NT2/D1 (cell line): Measurements from ENCODE around the gene ECSCR.
A peak's percentile ranks its signal among the peaks of the same experiment; 100 is the strongest.

ENCODE experiments used
- DNase-seq: peaks from one replicate; pipeline ENCODE4 v3.0.0-alpha.2; 2011; ENCODE audit warnings: low read depth, low spot score
- H3K27me3 ChIP-seq: 2 replicates; pipeline ENCODE4 v1.6.0; 2011; ENCODE audit warnings: mild to moderate bottlenecking; ENCODE audit not compliant: insufficient read length, insufficient read depth
- H3K36me3 ChIP-seq: 2 replicates; pipeline ENCODE4 v1.6.1; 2011; ENCODE audit warnings: mild to moderate bottlenecking, low read length, mixed read lengths; ENCODE audit not compliant: insufficient read depth, insufficient read length
- H3K4me1 ChIP-seq: 2 replicates; pipeline ENCODE4 v1.5.1; 2011; ENCODE audit not compliant: insufficient read depth, insufficient read length
- H3K4me3 ChIP-seq: 2 replicates; pipeline ENCODE4 v1.5.1; 2011; ENCODE audit warnings: low read depth; ENCODE audit not compliant: insufficient read length
- H3K9ac ChIP-seq: 2 replicates; pipeline ENCODE4 v1.6.0; 2011; ENCODE audit warnings: low read depth; ENCODE audit not compliant: insufficient read length
- H3K9me3 ChIP-seq: 2 replicates; pipeline ENCODE4 v1.5.1; 2011; ENCODE audit warnings: mild to moderate bottlenecking, low read length; ENCODE audit not compliant: insufficient read depth
- SUZ12 ChIP-seq: IDR thresholded peaks from 2 replicates; pipeline ENCODE4 v1.6.1; 2011; ENCODE audit not compliant: insufficient read length, insufficient read depth; ENCODE audit errors: extremely low read depth
- YY1 ChIP-seq: IDR thresholded peaks from 2 replicates; pipeline ENCODE4 v1.6.1; 2011; ENCODE audit not compliant: insufficient read length, insufficient read depth
- ZNF274 ChIP-seq: IDR thresholded peaks from 2 replicates; pipeline ENCODE4 v1.6.1; 2011; ENCODE audit warnings: mild to moderate bottlenecking, low read depth, low read length

ECSCR gene

DNA sequence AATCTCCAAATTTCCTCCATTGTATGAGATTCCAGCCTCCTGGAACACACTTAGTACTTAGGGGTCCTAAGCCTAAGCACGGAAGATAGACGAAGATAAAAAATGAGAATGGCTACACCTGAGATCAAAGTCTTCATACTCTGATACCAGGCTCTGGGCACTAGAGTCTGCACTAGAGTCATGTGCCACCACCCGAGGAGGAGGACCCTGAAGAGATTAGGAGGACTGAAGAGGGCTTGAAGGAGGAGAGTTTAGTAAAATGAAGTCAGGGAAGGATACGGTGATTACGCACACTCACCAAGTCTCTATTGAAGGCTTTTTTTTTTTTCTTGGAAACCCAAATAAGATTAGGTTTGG lies 58.1 kb downstream of the ECSCR start:
- H3K4me1 ChIP-seq: peaks cover 2% of the 10 kb centered on the region
- peaks cover 6% of the 10 kb centered on the region for H3K36me3 ChIP-seq
- H3K9ac ChIP-seq: peak overlapping the region; percentile 76
- H3K4me3 ChIP-seq: peak overlapping the region; percentile 32
- DNase-seq: no peak
- H3K9me3 ChIP-seq: no peaks in the 10 kb centered on the region
- TF ChIP-seq SUZ12: no peak
- no peak for TF ChIP-seq ZNF274
- no peak for TF ChIP-seq YY1
- no peaks in the 10 kb centered on the region for H3K27me3 ChIP-seq

DNA sequence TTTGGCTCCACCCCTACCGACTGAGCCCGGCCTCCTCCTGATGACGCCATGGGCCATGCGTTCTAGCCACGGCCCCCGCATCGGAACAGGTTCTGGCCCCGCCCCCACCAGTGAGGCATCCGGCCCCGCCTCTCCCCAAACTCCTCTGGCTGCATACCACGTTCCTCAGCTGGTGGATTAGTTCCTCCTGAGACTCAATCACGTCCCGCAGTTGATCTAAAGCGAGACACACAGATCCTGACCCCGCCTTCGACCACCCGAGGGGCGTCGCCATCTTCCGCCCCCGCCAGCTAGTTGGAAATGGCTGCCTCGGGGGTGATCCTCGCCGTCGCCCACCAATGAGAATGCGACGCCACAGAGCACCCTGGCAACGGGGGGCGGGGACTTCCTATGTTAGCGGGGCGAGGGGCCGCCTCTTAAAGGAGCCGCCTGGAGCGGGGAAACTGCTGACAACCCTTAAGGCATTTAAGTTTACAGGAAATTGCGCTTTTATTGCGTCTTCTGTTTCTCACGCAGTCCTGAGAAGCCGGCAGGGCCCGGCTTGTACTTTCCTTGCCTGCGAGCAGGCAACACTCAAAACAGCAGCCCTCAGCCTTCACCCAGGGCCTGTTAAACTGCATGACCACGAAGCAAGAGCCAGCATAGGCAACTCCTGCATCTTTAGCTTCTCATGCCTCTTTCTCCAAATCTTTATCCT lies 58.6 kb downstream of the ECSCR start, which contains the start of gene SPATA24:
TSS of gene SPATA24 (minus strand) at position 303 of the 697 bp plus-strand sequence. CDS start at position 274, 29 bp downstream.
- Histone ChIP-seq H3K27me3 (no peaks in the 10 kb centered on the region), H3K9me3 (no peaks in the 10 kb centered on the region), H3K4me1 (peaks cover 2% of the 10 kb centered on the region), H3K9ac (peak within 1 kb of the TSS; percentile 76), H3K4me3 (peak within 1 kb of the TSS; percentile 59), H3K36me3 (peaks cover 6% of the 10 kb centered on the region)
- TF ChIP-seq YY1: peak; percentile 64
- no peak for TF ChIP-seq SUZ12
- no peak for TF ChIP-seq ZNF274
- peak; percentile 87 for DNase-seq

DNA sequence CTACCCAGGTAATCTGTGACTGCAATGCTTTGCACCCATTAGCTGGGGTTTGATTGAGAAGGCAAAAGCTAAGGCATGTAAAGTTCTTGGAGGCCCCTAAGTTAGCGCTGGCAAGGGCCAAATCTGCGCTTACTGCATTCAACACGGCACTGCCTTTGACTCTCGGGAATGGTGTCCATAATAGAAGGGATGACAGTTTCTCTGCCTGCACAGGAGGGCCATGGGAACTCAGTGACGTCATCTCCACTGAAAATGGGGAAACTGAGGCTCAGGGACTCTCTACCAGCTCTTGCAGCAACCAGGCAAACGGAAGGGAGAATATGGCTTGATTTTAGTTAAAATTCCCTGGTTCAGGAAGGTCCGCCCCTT lies 59.1 kb downstream of the ECSCR start:
- Histone ChIP-seq H3K9ac (peak overlapping the region; percentile 76), H3K27me3 (no peaks in the 10 kb centered on the region), H3K9me3 (no peaks in the 10 kb centered on the region), H3K36me3 (peaks cover 6% of the 10 kb centered on the region), H3K4me1 (peaks cover 2% of the 10 kb centered on the region), H3K4me3 (peak overlapping the region; percentile 59)
- no peak for DNase-seq
- TF ChIP-seq ZNF274 (no peak), YY1 (no peak), SUZ12 (no peak)

DNA sequence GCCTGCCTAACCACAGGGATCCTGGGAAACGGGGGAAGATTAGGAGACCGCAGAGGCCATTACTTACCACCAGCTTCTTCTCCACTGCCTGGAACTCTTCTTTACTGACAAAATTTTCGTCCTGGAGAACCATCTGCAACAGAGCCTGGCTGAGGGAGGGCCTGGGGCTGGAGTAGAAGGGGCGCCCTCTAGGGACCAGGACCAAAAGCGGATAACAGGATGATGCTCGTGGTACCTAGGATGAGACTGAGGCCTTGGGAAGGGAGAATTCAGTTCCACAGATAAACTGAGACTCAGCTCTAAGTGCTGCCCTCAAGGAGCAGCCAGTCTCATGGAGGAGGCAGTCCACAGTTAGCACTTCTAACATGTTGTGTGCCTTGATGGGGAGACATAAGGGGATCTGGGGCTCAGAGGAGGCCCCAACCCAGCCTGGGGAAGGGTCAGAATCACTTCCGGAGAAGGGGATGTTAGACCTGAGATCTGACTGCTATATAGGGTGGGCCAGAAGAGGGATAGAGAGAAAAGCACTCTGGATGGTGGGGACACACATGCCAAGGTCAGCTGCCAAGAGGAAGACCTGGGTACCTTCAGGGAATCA lies 59.9 kb downstream of the ECSCR start:
- no peaks in the 10 kb centered on the region for H3K27me3 ChIP-seq
- H3K9ac ChIP-seq: no peak overlapping the region
- no peaks in the 10 kb centered on the region for H3K9me3 ChIP-seq
- DNase-seq: peak; percentile 27
- H3K36me3 ChIP-seq: peaks cover 6% of the 10 kb centered on the region
- TF ChIP-seq SUZ12 (no peak), YY1 (no peak), ZNF274 (no peak)
- H3K4me1 ChIP-seq: peaks cover 2% of the 10 kb centered on the region
- H3K4me3 ChIP-seq: no peak overlapping the region

DNA sequence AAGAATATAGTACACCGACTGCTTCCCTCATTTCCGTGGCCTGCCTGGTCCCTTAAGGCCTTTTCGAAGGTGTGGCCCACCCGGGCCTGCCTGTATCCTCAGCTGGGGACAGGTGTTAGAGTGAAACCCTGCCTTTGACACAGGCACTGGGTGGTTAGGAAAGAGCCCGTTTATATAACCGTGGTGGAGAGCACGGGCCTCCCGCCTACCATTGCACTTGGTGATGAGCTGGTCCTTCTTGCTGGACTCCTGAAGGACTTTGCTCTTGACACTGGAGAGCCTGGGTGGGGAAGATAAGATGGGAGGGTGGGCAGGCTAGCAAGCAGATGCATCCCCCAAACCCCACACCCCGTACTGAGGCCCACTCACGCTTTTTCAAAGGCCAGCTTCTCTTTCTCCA lies 61.0 kb downstream of the ECSCR start:
- no peak for DNase-seq
- Histone ChIP-seq H3K4me1 (peaks cover under 1% of the 10 kb centered on the region), H3K27me3 (no peaks in the 10 kb centered on the region), H3K9ac (no peak overlapping the region), H3K36me3 (peaks cover 6% of the 10 kb centered on the region), H3K9me3 (no peaks in the 10 kb centered on the region), H3K4me3 (no peak overlapping the region)
- no peak for TF ChIP-seq YY1
- TF ChIP-seq ZNF274: no peak
- TF ChIP-seq SUZ12: no peak

DNA sequence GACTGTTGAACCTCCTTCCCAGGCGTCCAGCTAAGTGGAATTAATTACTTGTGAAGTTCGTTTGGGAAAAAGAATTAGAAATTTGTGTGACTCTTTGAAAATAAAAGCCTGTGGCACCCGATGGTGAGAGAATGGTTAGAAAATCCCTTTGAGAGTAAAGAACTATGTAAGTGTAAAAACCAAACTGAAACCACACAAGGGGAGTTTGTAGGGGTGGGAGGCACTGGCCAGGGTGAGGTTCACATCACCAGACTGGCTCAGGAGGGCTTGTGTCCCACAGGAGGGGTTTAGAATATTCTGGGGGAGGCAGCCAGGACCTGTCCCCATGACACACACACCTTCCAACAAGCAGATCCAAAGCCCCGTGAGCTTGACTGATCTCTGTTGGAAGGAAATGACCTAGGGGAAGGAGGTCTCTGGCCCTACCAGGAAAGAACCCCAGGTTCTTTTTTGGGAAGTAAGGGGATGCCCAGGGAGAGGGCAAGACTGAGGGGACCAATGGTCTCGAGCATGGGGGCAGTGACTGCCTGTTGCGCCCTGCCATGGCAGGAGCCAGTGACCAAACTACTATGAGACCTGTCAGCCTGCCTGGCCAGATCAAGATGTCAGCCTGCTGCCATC lies 62.9 kb downstream of the ECSCR start:
- TF ChIP-seq ZNF274: no peak
- TF ChIP-seq YY1: no peak
- no peak for TF ChIP-seq SUZ12
- Histone ChIP-seq H3K36me3 (peaks cover 6% of the 10 kb centered on the region), H3K9ac (no peak overlapping the region), H3K27me3 (no peaks in the 10 kb centered on the region), H3K9me3 (no peaks in the 10 kb centered on the region), H3K4me1 (peaks cover 11% of the 10 kb centered on the region), H3K4me3 (no peak overlapping the region)
- no peak for DNase-seq
